Activated CD8-positive, alpha-beta memory T cell treated with anti-CD3 and anti-CD28 coated beads, Interleukin-2, amount 50 U/mL, for 24 hours (primary cell): ENCODE results near the gene EPHA10.
"Not testable (repeated sequence)": the region's sequence is repeated elsewhere in the genome, so short reads cannot be mapped to it uniquely, and the experiment has no call there.

Source experiments
- DNase-seq: peaks from one replicate; pipeline ENCODE4 v3.0.0-alpha.2; 2020; ENCODE audit errors: extremely low read depth

EPHA10 gene

DNA sequence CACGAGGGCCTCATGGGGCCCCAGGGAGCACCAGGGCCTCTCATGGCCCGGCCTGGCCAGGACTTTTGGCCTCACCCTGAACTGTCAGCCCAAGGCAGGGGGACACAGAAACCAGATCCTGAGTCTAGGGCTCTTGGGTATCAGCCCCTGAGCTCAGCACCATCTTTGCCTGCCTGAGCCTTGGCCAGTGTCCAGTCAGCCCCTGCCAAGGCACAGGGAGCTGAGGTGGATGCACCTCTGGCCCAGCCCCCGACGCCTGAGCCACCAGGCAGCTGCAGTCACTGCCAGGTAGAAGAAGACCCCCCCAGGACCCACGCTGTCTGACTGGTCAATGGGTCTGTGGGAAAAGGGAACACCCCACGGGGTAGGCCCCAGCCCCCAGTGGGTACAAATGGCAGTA is 47.3 kb downstream of the EPHA10 start:
- DNase-seq = no peak

DNA sequence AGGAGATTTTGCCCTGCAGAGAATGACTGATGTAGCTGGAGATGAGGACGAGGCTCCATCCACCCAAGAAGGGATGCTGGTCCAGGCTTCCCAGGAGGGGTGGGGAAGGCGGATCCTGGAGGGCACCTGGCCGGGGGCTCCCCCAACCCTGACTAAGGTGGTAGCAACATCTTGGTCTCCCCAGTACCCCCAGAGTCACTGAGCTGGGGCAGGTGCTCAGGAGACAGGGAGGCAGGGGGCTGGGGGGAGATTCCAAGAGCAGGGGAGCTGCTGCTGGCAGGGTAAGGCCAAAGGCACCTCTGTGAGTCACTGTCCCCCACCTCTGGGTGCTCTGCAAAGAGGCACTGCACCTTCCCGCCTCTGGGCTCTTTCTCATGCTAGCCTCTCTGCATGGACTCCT is 48.6 kb downstream of the EPHA10 start:
- DNase-seq = no peak

DNA sequence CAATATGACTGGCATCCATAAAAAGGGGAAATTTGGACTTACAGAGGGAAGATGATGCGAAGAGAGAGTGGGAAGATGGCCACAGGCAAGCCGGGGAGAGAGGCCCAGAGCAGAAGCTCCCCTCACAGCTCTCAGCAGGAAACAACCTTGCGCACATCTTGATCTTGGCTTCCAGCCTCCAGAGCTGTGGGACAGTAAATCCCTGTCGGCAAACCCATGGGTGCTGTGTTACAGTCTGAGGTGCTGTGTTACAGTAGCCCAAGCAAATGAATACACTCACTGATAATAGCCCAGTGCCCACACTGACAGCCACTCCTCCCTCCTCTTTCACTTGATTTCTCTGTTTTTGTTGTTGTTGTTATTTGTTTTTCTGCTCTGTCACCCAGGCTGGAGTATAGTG is 50.2 kb downstream of the EPHA10 start:
- DNase-seq = no peak

DNA sequence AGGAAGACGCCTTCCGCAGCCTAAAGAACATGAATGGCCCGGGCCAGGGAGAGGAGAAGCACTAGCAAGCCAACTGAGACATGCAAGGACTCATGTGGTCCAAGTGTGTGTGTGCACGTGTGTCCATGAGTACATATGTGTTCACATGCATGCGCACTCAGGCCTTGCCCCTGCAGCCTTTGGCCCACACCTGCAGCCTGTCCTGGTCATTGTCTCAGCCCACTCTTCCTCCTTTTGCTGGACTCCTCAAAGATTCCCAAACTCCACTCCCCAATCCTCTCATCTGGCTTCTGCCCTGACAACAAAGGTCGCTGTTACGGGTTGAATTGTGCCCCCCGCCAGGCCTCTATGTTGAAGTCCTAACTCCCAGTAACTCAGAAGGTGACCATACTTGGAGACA is 50.7 kb downstream of the EPHA10 start:
- DNase-seq = no peak

DNA sequence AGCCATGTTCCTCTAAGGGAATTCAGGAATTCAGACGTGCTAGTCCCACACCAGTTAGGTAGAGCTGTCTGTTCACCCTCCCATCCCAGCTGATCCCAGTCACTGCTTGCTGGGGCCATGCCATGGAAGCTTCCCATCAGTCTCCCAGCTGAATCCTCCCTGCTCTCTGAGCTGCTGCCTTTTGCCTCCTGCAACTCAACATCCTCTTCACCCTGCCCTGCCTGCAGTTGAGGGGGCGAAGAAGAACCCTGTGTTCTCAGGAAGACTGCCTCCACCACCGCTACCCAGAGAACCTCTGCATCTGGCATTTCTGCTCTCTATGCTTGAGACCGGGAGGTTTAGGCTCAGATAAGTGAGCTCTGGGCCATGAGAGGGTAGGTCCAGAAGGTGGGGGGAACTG is 56.4 kb downstream of the EPHA10 start:
- DNase-seq = no peak

DNA sequence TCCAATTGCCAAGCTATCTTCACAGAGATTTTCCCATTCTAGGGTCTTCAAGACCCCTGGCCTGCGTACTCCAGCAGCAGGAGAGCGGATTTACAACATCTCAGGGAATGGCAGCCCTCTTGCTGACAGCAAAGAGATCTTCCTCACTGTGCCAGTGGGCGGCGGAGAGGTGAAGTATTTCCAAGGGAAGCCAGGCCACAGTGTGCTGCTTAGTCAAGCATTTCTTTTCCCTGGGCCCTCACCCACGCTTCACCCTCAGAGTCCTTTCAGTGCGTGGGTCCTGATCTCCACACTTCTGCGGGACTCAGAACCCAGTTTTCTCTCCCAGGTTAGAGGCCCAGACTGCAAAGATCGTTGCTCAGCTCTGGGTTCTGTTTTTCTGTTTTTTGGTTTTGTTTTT is 59.5 kb downstream of the EPHA10 start:
- no peak for DNase-seq

DNA sequence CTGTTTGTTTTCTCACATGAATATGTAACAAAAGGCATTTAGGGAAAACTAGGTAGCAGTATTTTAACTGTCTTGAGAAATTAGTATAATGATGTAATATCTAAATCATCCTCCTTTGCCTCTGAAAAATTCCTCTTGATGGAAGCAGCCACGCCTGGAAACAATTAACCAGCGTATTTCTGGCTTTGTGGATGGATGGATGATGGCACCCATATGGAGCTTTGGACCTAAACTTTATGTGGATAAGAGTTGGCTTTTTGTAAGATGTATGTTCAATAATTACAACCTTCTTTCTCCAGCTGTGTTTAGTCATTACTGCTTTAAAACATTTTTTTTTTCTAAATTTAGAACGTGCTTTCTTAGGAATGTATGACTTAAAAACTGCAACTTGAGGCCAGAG is 60.0 kb downstream of the EPHA10 start:
- no peak for DNase-seq

DNA sequence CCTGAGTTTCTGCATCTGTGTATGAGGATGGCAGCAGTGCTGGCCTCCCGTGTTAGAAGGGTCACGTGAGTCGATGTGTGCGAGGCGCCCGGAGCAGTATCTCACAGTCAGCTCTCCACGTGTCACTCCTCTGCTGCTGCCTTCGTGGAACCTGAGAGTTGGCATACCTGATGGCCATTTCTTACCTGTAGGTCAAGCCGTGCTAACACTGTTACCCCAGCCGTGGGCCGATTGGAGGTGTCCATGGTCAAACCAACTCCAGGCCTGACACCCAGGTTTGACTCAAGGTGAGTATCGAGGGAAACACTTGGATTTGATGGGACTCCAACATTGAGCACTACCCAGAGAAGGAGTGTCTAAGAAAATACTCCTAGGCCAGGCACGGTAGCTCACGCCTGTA is 61.9 kb downstream of the EPHA10 start:
- DNase-seq = no peak

DNA sequence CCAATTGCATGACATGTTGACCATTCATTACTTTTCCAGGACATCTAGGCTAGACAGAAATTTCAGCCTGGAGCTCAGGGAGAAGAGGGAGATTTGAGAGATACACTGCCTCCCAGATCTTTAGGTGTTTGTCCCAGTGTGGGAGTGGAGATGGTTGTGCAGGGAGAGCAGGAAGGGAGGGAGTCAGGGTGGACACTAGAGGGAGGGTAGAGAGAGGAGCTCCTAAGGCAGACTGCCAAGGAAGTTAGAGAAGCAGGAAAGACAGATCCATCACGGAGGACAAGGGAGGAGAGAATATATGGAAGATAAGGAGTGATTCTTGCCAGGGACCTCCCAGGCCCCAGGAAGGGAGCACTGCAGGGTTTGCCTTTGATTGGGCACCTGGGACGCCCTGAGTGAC is 63.9 kb downstream of the EPHA10 start:
- DNase-seq = no peak

DNA sequence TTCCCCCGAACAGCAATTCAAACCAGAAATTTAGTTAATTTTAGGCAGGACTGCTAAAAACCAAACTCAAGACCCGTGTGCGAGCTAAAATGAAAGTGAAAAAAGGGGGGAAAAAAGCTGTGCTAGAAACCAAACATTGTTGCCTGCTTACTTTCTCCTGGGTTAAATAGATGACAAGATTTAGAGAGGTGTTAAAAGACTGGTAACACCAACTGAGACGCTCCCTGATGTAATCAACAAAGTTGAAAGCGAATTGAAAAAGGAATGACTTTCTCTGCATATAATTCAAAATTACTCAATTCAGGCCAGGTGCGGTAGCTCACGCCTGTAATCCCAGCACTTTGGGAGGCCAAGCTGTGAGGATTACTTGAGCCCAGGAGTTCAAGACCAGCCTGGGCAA is 65.8 kb downstream of the EPHA10 start:
- no peak for DNase-seq

DNA sequence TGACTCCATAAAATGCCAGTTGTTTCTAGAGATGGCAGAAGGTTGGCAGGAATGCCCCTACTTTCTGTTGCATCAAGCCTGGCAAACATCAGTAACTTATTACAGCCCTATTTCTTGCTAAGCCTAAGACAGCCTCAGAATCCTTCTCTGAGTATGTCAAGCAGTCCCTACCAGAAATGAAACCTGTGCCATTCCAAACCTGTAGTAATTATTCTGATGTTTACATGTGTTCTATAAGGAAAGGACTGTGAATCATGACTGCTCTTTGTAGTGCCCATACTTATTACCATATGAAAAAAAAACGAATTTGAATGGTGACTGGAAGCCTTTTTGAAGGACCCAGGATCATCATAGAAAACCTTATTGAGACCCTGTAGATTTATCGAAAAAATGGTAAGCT is 67.2 kb downstream of the EPHA10 start:
- no peak for DNase-seq

DNA sequence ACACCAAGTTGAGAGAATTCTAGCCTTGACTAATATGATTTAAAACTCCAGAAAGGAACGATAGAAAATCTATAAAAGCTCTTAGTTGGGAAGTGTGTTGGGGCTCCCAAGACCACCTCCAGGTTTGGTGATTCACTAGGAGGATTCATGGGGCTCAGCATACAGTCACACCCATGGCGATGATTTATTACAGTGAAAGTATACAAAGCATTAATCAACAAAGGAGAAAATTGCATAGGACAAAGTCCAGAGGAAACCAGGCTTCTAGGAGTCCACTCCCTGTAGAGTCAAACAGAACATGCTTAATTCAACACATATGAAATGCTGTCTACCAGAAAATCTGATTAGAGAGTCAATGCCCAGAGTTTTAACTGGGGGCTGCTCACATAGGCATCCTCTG is 67.8 kb downstream of the EPHA10 start:
- DNase-seq = no peak

DNA sequence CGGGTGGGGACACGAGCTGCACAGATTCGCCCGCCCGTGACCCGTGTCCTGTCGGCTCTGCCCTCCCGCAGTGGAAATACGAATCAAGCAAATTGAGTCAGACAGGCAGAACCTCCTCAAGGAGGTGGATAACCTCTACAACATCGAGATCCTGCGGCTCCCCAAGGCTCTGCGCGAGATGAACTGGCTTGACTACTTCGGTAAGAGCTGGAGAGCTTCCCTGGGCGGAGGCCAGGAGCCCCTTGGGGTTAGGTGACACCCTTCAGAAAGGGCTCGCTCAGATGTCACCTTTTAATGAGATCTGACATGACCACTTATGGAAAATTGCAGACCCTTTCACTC is 72.1 kb downstream of the EPHA10 start:
- DNase-seq = no peak

DNA sequence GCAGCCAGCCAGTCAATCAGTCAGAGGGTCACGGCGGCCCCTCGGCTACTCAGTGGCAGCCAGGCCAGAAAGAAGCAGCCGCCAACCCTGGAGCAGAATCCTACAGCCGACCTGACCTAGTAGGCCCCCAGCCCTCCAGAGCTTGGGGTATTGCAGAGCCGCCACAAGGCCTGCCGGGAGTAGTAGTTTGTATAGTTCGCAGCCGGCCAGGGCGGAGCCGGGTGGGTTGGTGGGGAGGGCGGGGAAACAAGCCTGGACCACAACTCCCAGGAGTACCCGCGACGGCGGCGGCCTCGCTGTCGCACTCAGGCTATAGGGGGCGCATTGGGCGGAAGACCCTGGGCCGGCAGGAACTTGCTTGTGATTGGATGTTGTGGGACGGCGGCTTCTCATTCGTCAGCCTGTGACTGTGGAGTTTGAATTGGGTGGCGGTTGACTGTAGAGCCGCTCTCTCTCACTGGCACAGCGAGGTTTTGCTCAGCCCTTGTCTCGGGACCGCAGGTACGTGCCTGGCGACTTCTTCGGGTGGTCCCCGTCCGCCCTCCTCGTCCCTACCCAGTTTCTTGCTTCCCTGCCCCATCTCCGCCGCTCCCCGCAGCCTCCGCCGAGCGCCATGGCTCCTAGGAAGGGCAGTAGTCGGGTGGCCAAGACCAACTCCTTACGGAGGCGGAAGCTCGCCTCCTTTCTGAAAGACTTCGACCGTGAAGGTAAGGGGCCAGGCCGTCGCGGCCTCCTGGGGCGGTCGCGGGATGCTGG is 72.7 kb downstream of the EPHA10 start, which contains the start of gene CDCA8:
TSS of gene CDCA8 (plus strand) at position 439 of the 756 bp plus-strand sequence. CDS start at position 614, 175 bp downstream.
- peak; percentile 97 for DNase-seq

DNA sequence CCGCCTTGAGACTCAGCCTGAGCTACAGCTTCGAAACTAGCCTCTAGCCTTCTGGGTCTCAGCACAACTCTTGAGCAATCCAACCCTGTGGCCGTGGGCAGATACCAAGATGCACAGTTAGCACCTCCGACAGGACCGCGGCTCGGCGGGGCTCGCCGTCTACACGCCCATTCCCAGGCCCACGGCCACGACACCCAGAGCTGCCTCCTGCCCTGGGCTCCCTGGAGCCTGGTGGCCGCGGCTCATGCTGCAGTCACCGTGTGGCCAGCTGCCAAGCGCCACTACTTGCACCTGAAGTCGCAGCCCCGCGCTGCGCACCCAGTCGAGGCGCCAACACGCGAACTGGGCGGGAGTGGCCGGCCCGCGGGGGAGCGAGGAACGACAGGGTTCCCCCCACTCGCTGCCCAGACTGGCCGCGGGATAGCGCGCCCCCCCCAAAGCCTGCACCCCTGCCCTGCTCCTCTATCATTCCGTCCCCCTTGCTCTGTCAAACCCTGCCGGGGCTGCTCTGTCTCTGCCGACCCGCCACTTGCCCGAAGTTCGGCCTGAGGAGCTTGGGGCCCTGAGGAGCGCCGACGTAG is 73.3 kb downstream of the EPHA10 start:
- no peak for DNase-seq

DNA sequence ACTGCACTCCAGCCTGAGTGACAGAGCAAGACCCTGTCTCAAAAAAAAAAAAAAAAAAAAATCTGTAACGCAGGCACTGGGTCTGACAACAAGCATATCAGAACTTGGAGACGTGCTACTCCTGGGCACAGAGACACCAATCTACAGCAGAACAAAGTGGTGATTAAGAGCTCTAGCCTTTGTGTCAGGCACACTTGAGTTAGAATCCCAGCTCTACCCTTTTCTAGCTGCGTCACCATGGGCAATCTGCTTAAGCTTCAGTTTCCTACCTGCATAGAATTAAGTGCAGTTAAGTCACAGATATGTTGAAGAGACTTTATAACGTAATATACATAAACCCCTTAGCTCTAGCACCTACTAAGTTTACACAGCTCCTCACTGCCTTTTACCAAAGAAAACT is 76.0 kb downstream of the EPHA10 start:
- DNase-seq = no peak

DNA sequence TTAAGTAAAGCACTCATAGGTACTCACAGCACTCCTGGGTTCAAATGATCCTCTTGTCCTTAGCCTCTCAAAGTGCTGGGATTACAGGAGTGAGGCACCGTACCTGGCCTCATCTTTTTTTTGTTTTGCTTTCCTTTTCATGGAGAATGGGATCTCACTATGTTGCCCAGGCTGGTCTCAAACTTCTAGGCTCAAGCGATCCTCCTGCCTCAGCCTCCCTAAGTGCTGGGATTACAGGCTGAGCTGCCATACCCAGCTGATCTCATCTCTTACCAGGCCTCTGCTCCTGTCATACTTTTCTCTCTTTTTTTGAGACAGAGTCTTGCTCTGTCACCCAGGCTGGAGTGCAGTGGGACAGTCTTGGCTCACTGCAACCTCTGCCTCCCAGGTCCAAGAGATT is 77.2 kb downstream of the EPHA10 start:
- DNase-seq = not testable (repeated sequence)

DNA sequence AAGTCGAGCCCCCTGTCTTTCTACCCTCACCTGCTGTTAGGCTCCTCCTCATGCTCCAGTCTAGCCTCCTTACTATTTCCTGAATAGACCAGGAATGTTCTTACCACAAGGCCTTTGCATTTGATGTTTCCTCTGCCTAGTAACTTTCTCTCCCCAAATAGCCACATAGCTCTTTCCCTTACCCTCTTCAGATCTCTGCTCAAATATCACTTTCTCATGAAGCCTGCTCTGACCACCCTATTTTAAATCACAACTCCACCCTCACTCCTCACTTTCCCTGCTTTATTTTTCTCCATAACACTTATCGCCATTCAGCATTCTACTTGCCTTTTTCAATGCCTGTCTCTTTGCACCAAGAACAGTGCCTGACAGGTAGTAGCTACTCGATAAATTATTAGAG is 79.2 kb downstream of the EPHA10 start:
- DNase-seq = no peak

DNA sequence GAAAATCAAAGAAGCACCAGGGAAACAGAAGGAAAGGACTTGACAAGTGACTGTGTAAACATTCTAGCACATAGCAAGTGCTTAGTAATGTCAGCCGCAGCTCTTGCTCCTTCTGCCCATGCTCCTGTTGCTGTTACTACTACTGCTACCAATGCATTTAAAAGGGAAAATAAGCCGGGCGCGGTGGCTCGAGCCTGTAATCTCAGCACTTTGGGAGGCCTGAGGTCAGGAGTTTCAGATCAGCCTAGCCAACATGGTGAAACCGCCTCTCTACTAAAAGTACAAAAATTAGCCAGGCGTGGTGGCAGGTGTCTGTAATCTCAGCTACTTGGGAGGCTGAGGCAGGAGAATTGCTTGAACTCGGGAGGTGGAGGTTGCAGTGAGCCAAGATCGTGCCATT is 80.7 kb downstream of the EPHA10 start:
- DNase-seq = not testable (repeated sequence)

DNA sequence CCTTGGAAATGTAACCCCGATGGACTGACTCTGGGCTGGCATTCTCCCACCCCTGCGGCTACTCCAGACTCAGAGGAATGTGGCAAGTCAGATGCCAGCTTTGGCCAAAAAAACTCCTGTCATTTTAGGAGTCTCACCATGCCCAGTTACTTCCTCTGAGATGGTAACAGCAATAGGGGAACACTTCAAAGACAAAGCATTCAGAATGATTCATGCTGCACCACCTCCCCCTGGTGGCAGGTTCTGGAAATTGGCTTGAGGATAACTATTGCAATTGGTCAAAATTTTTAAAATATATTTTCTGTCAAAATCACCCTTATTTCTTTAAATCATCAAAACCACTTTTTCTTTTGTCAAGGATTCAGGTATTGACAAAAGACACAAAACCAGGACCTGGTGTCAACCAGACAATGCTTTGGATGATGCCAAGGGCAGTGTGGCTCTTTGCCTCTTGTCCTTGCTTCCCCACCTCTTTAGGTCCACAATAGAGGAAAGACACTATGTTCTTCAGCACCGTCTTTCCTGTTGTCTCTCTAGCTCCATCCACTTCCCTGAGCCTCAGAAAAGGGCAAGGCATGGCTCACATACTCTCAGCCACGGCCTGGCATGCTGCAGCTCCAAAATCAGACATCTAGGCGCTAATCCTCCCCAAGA is 82.5 kb downstream of the EPHA10 start:
- peak; percentile 62 for DNase-seq

DNA sequence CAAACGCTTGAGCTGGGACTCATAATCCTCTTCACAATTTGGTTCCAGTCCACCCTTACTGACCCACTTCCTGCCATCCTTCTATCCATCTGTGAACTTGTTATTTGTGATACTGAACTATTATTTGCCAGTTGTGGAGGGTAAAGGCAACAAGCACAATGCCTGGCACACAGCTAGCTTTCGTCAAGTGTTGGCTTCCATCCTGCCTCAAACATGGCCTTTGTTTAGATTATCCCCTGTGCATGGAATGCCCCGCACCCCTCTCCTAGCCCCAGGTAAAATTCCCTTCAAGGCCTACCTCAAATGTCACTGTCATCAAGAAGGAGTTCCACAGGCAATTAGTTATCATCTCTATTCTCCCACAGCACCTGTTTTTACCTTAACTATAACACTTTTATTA is 84.0 kb downstream of the EPHA10 start:
- no peak for DNase-seq

DNA sequence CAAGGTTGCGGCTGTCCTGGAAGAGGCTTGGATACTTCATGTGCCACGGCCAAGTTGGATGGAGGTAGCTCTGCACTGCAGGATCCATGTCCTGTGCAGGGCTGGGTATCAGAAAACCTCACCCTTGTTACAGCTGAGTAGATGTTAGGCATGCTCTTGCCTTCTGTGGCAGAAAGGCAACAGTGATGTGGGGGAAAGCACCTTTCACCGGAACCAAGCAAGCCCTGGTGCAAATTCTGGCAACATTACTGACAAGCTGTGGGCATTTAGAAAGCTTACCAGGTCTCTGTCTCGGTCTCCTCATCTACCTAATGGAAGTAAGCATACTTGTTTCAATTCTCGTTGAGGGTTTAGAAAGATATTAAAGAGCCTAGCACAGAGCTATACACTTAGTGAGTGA is 87.1 kb downstream of the EPHA10 start:
- DNase-seq = no peak

DNA sequence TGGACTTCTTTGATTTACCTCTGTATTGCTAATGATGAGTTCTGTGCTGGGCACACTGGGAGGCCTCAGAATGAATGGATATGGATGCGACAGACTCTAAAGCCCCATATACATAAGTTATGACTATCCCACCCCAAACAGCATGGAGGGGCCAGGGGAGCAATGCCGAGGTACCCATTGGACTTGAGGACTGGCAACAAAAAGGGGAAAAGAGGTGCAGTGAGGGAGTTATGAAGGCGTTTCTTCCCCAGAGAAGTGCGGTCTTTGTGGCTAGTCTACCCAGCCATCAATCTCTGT is 87.8 kb downstream of the EPHA10 start:
- DNase-seq = no peak
